Hepatocyte (in vitro differentiated cells): ENCODE measurements around the gene PDE7B.

Source experiments
- EZH2 ChIP-seq: fragments of 200-600 bp; sonication (generic); IDR thresholded peaks from 2 replicates; pipeline ENCODE4 v1.6.1; 2016; ENCODE audit warnings: antibody characterized with exemption, mild to moderate bottlenecking, borderline replicate concordance
- EZH2phosphoT487 ChIP-seq: fragments of 200-600 bp; sonication (generic); IDR thresholded peaks from one replicate; pipeline ENCODE4 v1.6.1; 2018; ENCODE audit warnings: antibody characterized with exemption, mild to moderate bottlenecking, low read depth, moderate library complexity; ENCODE audit not compliant: unreplicated experiment, severe bottlenecking
- TF ChIP-seq, protein P1 (sequence below): fragments of 200-600 bp; sonication (generic); IDR thresholded peaks from 2 replicates; pipeline ENCODE4 v1.5.1; 2016; ENCODE audit warnings: antibody characterized with exemption, mild to moderate bottlenecking; ENCODE audit not compliant: poor library complexity

GRCh38 chr6:136173519-136174507 is 322.3 kb downstream of the PDE7B start:
- TF ChIP-seq EZH2 (no peak), EZH2phosphoT487 (no peak)
- TF ChIP-seq, protein P1, sequence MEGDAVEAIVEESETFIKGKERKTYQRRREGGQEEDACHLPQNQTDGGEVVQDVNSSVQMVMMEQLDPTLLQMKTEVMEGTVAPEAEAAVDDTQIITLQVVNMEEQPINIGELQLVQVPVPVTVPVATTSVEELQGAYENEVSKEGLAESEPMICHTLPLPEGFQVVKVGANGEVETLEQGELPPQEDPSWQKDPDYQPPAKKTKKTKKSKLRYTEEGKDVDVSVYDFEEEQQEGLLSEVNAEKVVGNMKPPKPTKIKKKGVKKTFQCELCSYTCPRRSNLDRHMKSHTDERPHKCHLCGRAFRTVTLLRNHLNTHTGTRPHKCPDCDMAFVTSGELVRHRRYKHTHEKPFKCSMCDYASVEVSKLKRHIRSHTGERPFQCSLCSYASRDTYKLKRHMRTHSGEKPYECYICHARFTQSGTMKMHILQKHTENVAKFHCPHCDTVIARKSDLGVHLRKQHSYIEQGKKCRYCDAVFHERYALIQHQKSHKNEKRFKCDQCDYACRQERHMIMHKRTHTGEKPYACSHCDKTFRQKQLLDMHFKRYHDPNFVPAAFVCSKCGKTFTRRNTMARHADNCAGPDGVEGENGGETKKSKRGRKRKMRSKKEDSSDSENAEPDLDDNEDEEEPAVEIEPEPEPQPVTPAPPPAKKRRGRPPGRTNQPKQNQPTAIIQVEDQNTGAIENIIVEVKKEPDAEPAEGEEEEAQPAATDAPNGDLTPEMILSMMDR = no peak
